Smooth muscle cell (in vitro differentiated cells): Measurements from ENCODE around the gene KCNQ1. TPM values are rescaled to one million over a fixed set of nuclear protein-coding genes. Genes with fewer than 3 reads are reported as not detected.
A peak's percentile ranks its signal among the peaks of the same experiment; 100 is the strongest.

ENCODE experiments used
- DNase-seq: peaks from one replicate; lab custom pipeline; 2025; ENCODE audit not compliant: unreplicated experiment; lab: John Stamatoyannopoulos, UW
- H2AFZ ChIP-seq: fragments of 200-600 bp; sonication (generic); 2 replicates; pipeline ENCODE4 v1.6.0; 2016; ENCODE audit warnings: antibody characterized with exemption, low read depth, mild to moderate bottlenecking
- H3F3A ChIP-seq: fragments of 200-600 bp; sonication (generic); 2 replicates; pipeline ENCODE4 v1.6.0; 2017; ENCODE audit warnings: antibody characterized with exemption, low read depth
- H3K27ac ChIP-seq: fragments of 200-600 bp; sonication (generic); 2 replicates; pipeline ENCODE4 v1.5.1; 2016; ENCODE audit warnings: low read depth, mild to moderate bottlenecking
- H3K27me3 ChIP-seq: fragments of 200-600 bp; sonication (generic); 2 replicates; pipeline ENCODE4 v1.6.1; 2016; ENCODE audit warnings: low read depth, mild to moderate bottlenecking
- H3K36me3 ChIP-seq: fragments of 200-600 bp; sonication (generic); 2 replicates; pipeline ENCODE4 v1.5.1; 2016; ENCODE audit warnings: low read depth
- H3K4me1 ChIP-seq: fragments of 200-600 bp; sonication (generic); 2 replicates; pipeline ENCODE4 v1.5.1; 2016; ENCODE audit warnings: low read depth
- H3K4me2 ChIP-seq: fragments of 200-600 bp; sonication (generic); 2 replicates; pipeline ENCODE4 v1.6.0; 2016; ENCODE audit warnings: mild to moderate bottlenecking
- H3K4me3 ChIP-seq: fragments of 200-600 bp; sonication (generic); 2 replicates; pipeline ENCODE4 v1.5.1; 2016; ENCODE audit warnings: mild to moderate bottlenecking
- H3K79me2 ChIP-seq: fragments of 200-600 bp; sonication (generic); 2 replicates; pipeline ENCODE4 v1.6.0; 2016; ENCODE audit warnings: low read depth, mild to moderate bottlenecking
- H3K9ac ChIP-seq: fragments of 200-600 bp; sonication (generic); 2 replicates; pipeline ENCODE4 v1.6.0; 2016; ENCODE audit warnings: low read depth
- H3K9me3 ChIP-seq: fragments of 200-600 bp; sonication (generic); replicated peaks from 2 replicates; pipeline ENCODE4 v1.5.1; 2016; ENCODE audit warnings: low read depth
- H4K20me1 ChIP-seq: fragments of 200-600 bp; sonication (generic); 2 replicates; pipeline ENCODE4 v1.6.0; 2016; ENCODE audit warnings: low read depth
- CTCF ChIP-seq: fragments of 200-600 bp; sonication (generic); IDR thresholded peaks from 2 replicates; pipeline ENCODE4 v1.5.1; 2017; ENCODE audit warnings: borderline replicate concordance, mild to moderate bottlenecking, antibody characterized with exemption; ENCODE audit not compliant: insufficient read depth, poor library complexity, severe bottlenecking
- WGBS: methylation state at CpG from one replicate; pipeline ENCODE4 v1.1.7; 2016; ENCODE audit warnings: low lambda C conversion rate; 5-methylcytosine and 5-hydroxymethylcytosine counted together
- polyA plus RNA-seq: library from polyadenylated mRNA; unstranded; fragments of >200 nt; fragmentation: Nextera tagmentation; extraction: Ambion mirVana; gene quantifications from 2 replicates; pipeline ENCODE4 v1.2.1, GENCODE V29; 2016
- total RNA-seq: library from RNA; depleted of rRNA; stranded (reverse); fragments of >200 nt; gene quantifications from 2 replicates; pipeline ENCODE4 v1.2.3, GENCODE V29; 2014

The KCNQ1 gene
- total and polyA plus RNA-seq, 2 experiments from 2014 or later: 1.3 to 2.3 TPM

DNA sequence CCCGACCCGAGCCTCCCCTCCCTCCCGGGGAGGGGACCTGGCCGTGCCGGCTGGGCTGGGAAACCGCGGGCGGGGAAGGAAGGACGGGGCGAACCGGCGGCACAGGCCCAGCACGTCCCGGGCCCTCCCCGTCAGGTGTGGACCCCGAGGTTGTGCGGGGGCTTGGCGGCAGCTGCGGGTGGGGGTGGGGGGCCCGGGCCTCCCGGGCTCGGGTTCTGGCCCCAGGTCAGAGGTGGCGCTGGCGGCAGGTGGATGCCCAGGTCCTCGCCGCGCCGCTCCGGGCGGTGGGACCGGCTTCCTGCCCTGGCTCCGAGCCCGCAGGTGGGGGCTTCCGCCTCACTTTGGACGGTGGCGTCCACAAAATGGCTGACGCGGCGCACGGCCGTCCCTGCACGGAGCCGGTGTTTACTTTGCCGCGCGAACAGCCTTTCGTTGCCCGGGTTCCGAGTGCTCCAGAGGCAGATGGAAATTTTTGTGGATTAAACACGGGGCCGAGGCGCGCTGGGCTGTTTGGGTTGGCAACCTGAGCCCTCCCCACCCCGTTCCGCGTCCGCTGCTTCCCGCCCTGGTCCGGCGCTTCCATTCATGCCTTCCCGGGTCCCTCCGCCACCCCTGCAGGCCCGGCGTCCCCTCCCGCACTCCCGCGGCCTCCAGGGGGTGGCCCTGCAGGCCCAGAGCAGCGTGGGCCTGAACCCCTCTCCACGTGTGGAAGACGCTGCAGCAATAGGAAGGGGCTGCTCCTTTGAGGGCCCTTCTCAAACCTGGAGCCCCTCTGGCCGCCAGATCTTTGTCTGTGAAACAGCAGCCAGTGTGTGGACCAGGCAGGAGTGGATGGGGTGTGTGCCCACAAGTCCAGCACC is 346.9 kb downstream of the KCNQ1 start:
- H3K4me3 ChIP-seq: peak overlapping the region; percentile 38
- H3K9ac ChIP-seq: no peak overlapping the region
- H3K4me2 ChIP-seq: peak overlapping the region; percentile 77
- H4K20me1 ChIP-seq: no peaks in the 10 kb centered on the region
- 45% methylated on average over 40 of the region's 71 CpGs for WGBS
- no peaks in the 10 kb centered on the region for H3F3A ChIP-seq
- H3K36me3 ChIP-seq: no peaks in the 10 kb centered on the region
- no peak overlapping the region for H3K27ac ChIP-seq
- peak overlapping the region; percentile 37 for H2AFZ ChIP-seq
- no peaks in the 10 kb centered on the region for H3K27me3 ChIP-seq
- no peak for DNase-seq
- peaks cover 9% of the 10 kb centered on the region for H3K4me1 ChIP-seq
- no peaks in the 10 kb centered on the region for H3K9me3 ChIP-seq
- no peak for TF ChIP-seq CTCF
- no peaks in the 10 kb centered on the region for H3K79me2 ChIP-seq

- 92% methylated on average over 22 of the region's 28 CpGs for WGBS
- no peaks in the 10 kb centered on the region for H4K20me1 ChIP-seq
- H3K27me3 ChIP-seq: no peaks in the 10 kb centered on the region
- TF ChIP-seq CTCF: no peak
- no peaks in the 10 kb centered on the region for H3K9me3 ChIP-seq
- peaks cover 9% of the 10 kb centered on the region for H3K4me1 ChIP-seq
- no peak overlapping the region for H2AFZ ChIP-seq
- no peaks in the 10 kb centered on the region for H3F3A ChIP-seq
- H3K9ac ChIP-seq: no peak overlapping the region
- no peaks in the 10 kb centered on the region for H3K36me3 ChIP-seq
- H3K79me2 ChIP-seq: no peaks in the 10 kb centered on the region
- no peak for DNase-seq
- no peak overlapping the region for H3K4me2 ChIP-seq
- no peak overlapping the region for H3K27ac ChIP-seq
- H3K4me3 ChIP-seq: no peak overlapping the region
Observed at GRCh38 chr11:2792381-2793250, 347.8 kb downstream of the KCNQ1 start.

GRCh38 chr11:2793701-2794045 is 348.9 kb downstream of the KCNQ1 start:
- Histone ChIP-seq H3K4me2 (no peak overlapping the region), H3K9me3 (no peaks in the 10 kb centered on the region), H3F3A (no peaks in the 10 kb centered on the region), H3K27me3 (no peaks in the 10 kb centered on the region), H3K36me3 (no peaks in the 10 kb centered on the region), H3K4me1 (peaks cover 4% of the 10 kb centered on the region), H3K9ac (no peak overlapping the region), H3K27ac (no peak overlapping the region), H2AFZ (no peak overlapping the region), H4K20me1 (no peaks in the 10 kb centered on the region), H3K4me3 (no peak overlapping the region), H3K79me2 (no peaks in the 10 kb centered on the region)
- no peak for TF ChIP-seq CTCF
- 93% methylated on average over 4 of the region's 4 CpGs for WGBS
- DNase-seq: no peak
